ENCODE measurements around the gene TMEM201.
A peak's percentile ranks its signal among the peaks of the same experiment; 100 is the strongest.

The TMEM201 gene

DNA sequence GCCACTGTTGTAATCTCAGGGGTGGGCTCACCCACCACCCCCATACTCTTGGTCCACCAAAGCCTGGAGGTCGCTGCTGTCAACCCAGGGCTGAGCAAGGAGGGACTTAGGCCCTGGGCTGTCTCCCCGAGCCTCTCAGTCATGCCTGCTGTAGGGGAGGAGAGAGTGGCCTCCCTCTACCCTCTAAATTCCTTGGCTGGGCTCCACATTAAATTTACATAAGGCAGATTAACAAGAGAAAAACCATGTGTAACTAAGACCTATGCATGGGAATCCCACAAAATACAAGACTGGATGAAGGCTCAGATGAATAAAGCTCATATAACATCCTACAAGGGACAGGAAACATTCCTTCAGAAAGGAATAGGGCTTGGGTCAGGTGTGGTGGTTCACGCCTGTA lies 61.1 kb downstream of the TMEM201 start:
- no peak for DNase-seq (ENCODE audit: low read depth)
- TF ChIP-seq, protein P1, sequence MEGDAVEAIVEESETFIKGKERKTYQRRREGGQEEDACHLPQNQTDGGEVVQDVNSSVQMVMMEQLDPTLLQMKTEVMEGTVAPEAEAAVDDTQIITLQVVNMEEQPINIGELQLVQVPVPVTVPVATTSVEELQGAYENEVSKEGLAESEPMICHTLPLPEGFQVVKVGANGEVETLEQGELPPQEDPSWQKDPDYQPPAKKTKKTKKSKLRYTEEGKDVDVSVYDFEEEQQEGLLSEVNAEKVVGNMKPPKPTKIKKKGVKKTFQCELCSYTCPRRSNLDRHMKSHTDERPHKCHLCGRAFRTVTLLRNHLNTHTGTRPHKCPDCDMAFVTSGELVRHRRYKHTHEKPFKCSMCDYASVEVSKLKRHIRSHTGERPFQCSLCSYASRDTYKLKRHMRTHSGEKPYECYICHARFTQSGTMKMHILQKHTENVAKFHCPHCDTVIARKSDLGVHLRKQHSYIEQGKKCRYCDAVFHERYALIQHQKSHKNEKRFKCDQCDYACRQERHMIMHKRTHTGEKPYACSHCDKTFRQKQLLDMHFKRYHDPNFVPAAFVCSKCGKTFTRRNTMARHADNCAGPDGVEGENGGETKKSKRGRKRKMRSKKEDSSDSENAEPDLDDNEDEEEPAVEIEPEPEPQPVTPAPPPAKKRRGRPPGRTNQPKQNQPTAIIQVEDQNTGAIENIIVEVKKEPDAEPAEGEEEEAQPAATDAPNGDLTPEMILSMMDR (IDR thresholded peaks at IDR 0.05; ENCODE audit: insufficient read depth, low read depth, low read length, missing control alignments), result no peak
- H3K4me3 ChIP-seq (ENCODE audit: low read depth, low read length), result no peak overlapping the region

- peak overlapping the region; percentile 92 for H3K4me3 ChIP-seq (ENCODE audit: low read depth, low read length)
- no peak for DNase-seq (ENCODE audit: low read depth)
- TF ChIP-seq, protein P1 (IDR thresholded peaks at IDR 0.05; ENCODE audit: insufficient read depth, low read depth, low read length, missing control alignments), result no peak
These were observed 62.5 kb downstream of the TMEM201 start for GRCh38 chr1:9651220-9651564.

GRCh38 chr1:9651565-9652378 lies 63.1 kb downstream of the TMEM201 start, which contains the start of gene PIK3CD:
Gene PIK3CD, plus strand, starts transcription at chr1:9651731. Its CDS starts 58,725 bp downstream, at chr1:9710456.
- TF ChIP-seq, protein P1 (IDR thresholded peaks at IDR 0.05; ENCODE audit: insufficient read depth, low read depth, low read length, missing control alignments), result no peak
- peak within 1 kb of the TSS; percentile 92 for H3K4me3 ChIP-seq (ENCODE audit: low read depth, low read length)
- peak; percentile 63 for DNase-seq (ENCODE audit: low read depth)

DNA sequence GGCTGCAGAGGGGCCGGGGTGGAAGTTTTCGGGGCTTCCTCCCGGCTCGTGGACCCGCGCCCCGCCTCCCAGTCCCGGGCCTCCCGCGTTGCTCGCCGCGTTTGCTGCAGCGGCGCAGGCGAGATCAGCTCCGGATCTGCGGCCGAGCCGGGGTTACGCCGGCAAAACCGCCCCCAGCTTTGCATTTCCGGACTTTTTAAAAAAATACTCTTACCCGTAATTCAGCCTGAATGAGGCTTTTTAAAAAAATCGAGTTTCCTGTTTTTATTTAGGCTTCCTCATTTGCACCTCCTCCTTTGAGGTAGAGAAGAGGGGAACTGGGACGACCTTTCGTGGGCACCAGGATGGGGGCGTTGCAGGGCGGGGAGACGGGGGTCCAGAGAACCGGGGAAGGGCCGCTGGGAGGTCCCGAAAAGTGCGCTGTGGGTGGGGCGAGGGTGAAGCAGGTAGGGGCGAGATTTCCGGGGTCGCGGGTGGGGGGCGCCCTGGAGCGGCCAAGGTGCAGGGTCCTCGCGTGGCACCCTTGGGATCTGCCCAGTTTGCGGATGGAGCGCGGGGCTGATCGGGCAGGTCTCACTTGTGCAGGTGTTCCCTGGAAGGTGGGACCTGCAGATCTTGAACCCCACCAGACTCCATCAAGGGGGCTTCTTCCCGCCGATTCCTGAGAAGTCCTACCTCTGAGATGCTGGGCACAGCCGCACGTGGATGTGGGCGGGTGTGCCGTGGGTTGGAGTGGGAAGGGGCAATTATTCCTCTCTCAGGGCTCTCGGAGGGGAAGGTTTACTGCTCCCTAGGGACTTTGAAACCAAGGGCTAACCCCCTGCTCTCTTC lies 63.9 kb downstream of the TMEM201 start:
- TF ChIP-seq, protein P1 (IDR thresholded peaks at IDR 0.05; ENCODE audit: insufficient read depth, low read depth, low read length, missing control alignments), result peak; percentile 5
- peak overlapping the region; percentile 92 for H3K4me3 ChIP-seq (ENCODE audit: low read depth, low read length)
- peak; percentile 77 for DNase-seq (ENCODE audit: low read depth)

- peak; percentile 33 for DNase-seq (ENCODE audit: low read depth)
- TF ChIP-seq, protein P1 (IDR thresholded peaks at IDR 0.05; ENCODE audit: insufficient read depth, low read depth, low read length, missing control alignments), result no peak
- H3K4me3 ChIP-seq (ENCODE audit: low read depth, low read length), result peak overlapping the region; percentile 92
These were observed 64.4 kb downstream of the TMEM201 start for GRCh38 chr1:9653210-9653490.

DNA sequence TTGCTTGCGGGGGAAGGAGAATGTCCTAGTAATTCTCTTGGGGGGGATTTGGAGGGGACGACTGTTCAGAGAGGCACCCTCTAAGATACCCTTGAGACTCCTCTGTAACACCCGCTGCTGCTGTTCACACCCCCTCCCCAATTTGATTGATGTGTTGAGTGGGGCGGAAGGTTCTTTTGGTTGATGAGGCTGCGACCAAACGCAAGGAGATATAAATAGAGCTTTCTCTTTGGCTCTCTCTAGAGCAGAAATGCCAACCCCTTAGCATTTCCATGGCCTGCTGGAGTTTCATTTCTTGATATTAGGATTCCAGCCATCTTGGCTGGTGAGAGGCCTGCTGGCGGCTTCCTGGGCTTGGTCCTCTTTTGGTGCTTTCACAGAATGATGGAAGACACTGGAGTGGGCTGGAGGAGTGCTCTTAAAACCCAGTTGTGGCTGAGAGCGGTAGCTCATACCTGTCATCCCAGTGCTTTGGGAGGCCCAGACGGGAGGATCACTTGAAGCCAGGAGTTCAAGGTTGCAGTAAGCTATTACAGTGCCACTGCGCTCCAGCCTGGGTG lies 64.9 kb downstream of the TMEM201 start:
- TF ChIP-seq, protein P1 (IDR thresholded peaks at IDR 0.05; ENCODE audit: insufficient read depth, low read depth, low read length, missing control alignments), result no peak
- DNase-seq (ENCODE audit: low read depth), result peak; percentile 54
- H3K4me3 ChIP-seq (ENCODE audit: low read depth, low read length), result peak overlapping the region; percentile 92
